Fibroblast of the aortic adventitia (primary cell): ENCODE results near the gene PYGO1. TPM values are rescaled to one million over a fixed set of nuclear protein-coding genes. Genes with fewer than 3 reads are reported as not detected.

Source experiments
- DNase-seq: peaks from one replicate; pipeline ENCODE4 v3.0.0-alpha.2; 2010; ENCODE audit warnings: low read depth
- H3K4me3 ChIP-seq: 2 replicates; pipeline ENCODE4 v1.5.1; 2011; ENCODE audit warnings: low read depth, mild to moderate bottlenecking, control low read depth, low read length, moderate library complexity
- total RNA-seq: library from RNA; depleted of rRNA; stranded (reverse); fragments of >200 nt; gene quantifications from 2 replicates; pipeline ENCODE4 v1.2.3, GENCODE V29; 2012; ENCODE audit warnings: low replicate concordance
- TF ChIP-seq, protein P1 (sequence below): IDR thresholded peaks from 2 replicates; pipeline ENCODE4 v1.5.1; 2011; ENCODE audit warnings: mild to moderate bottlenecking, low read length, control low read depth, inconsistent platforms; ENCODE audit not compliant: insufficient read depth

Gene PYGO1
- total RNA-seq, 1 donor: 21.2 TPM

- H3K4me3 ChIP-seq: no peak overlapping the region
Observed at GRCh38 chr15:55627730-55628368, 39.7 kb upstream of the PYGO1 start.

GRCh38 chr15:55619783-55620182 lies 31.6 kb upstream of the PYGO1 start:
- no peak overlapping the region for H3K4me3 ChIP-seq
- DNase-seq: no peak
- TF ChIP-seq, protein P1, sequence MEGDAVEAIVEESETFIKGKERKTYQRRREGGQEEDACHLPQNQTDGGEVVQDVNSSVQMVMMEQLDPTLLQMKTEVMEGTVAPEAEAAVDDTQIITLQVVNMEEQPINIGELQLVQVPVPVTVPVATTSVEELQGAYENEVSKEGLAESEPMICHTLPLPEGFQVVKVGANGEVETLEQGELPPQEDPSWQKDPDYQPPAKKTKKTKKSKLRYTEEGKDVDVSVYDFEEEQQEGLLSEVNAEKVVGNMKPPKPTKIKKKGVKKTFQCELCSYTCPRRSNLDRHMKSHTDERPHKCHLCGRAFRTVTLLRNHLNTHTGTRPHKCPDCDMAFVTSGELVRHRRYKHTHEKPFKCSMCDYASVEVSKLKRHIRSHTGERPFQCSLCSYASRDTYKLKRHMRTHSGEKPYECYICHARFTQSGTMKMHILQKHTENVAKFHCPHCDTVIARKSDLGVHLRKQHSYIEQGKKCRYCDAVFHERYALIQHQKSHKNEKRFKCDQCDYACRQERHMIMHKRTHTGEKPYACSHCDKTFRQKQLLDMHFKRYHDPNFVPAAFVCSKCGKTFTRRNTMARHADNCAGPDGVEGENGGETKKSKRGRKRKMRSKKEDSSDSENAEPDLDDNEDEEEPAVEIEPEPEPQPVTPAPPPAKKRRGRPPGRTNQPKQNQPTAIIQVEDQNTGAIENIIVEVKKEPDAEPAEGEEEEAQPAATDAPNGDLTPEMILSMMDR: no peak

More at GRCh38 chr15:55627730-55628368, 39.7 kb upstream of the PYGO1 start:
- TF ChIP-seq, protein P1: peak; percentile 7
- peak; percentile 90 for DNase-seq

DNA sequence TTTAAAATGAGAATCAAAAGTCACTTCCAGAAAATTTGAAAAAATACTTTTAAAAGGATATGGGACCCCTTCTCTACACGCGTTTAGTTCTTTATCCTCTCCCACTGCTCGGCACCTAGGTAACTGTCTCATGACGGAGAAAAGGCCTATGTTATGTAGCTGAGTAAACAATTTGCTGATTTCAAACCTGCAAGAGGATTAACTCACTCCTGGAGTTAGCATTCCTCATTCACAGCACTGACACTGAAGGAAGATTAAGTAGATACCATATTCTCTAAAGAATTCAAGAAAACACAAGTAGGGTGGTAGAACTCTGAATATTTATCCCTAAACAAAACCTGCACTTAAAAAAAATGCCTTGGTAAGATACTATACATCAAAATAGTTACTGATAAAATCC lies 30.2 kb upstream of the PYGO1 start:
- TF ChIP-seq, protein P1: no peak
- DNase-seq: no peak
- H3K4me3 ChIP-seq: no peak overlapping the region

GRCh38 chr15:55615445-55615844 lies 27.3 kb upstream of the PYGO1 start:
- no peak for DNase-seq
- TF ChIP-seq, protein P1: no peak
- no peak overlapping the region for H3K4me3 ChIP-seq

DNA sequence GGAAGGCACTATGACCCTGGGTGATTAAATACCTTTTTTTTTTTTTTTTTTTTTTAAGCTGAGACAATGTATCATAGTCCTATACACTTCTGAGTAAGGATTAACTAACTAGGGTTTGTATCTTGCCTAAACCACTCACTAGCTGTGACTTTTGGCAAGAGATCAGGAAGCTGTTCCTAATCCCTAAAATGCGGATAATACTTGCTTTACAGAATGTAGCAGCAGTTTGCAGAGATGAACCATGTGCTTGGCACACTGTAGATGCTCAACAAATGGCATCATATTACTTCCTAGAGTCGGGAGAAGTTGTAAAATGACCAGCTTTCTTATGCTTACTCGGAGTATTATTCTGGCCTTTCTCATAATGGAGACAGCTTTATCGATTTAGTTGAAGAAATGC lies 25.6 kb upstream of the PYGO1 start:
- TF ChIP-seq, protein P1: no peak
- H3K4me3 ChIP-seq: no peak overlapping the region
- no peak for DNase-seq

- TF ChIP-seq, protein P1: no peak
- DNase-seq: no peak
- no peak overlapping the region for H3K4me3 ChIP-seq
Observed at GRCh38 chr15:55606214-55606613, 18.1 kb upstream of the PYGO1 start.

- DNase-seq: no peak
- no peak overlapping the region for H3K4me3 ChIP-seq
- TF ChIP-seq, protein P1: no peak
Observed at GRCh38 chr15:55601374-55601773, 13.2 kb upstream of the PYGO1 start.
